HAP-1 (cell line): ENCODE measurements around the gene CCDC117.

Experiments
- DNase-seq, 2 experiments: peaks; one replicate each; pipeline ENCODE4 v3.0.0-alpha.2; 2016 to 2020; ENCODE audit warnings: low spot score in 2 of 2
- H3K27me3 ChIP-seq: fragments of 250-450 bp; sonication (Bioruptor Pico); 2 replicates; pipeline ENCODE4 v1.5.1; 2020; ENCODE audit warnings: low read depth, mild to moderate bottlenecking, moderate library complexity
- H3K36me3 ChIP-seq: fragments of 250-450 bp; sonication (Bioruptor Pico); replicated peaks from 2 replicates; pipeline ENCODE4 v1.5.1; 2020; ENCODE audit warnings: mild to moderate bottlenecking
- H3K4me1 ChIP-seq: fragments of 250-450 bp; sonication (Bioruptor Pico); 2 replicates; pipeline ENCODE4 v1.5.1; 2020; ENCODE audit warnings: mild to moderate bottlenecking
- H3K4me3 ChIP-seq: fragments of 250-450 bp; sonication (Bioruptor Pico); 2 replicates; pipeline ENCODE4 v1.5.1; 2020; ENCODE audit warnings: mild to moderate bottlenecking, moderate library complexity
- H3K9me3 ChIP-seq: fragments of 250-450 bp; sonication (Bioruptor Pico); 2 replicates; pipeline ENCODE4 v1.5.1; 2020; ENCODE audit warnings: mild to moderate bottlenecking, moderate library complexity
- in situ Hi-C: fragments of 300-500 bp; cut with MboI; formaldehyde crosslinking; loops from 3 replicates; pipeline ENCODE4 v1.14.3; 2020; ENCODE audit warnings: low sequenced_read_pairs, inconsistent platforms, mixed read lengths

Gene CCDC117

GRCh38 chr22:28783786-28784671 lies 11.5 kb downstream of the CCDC117 start:
- Histone ChIP-seq H3K36me3 (peaks cover 66% of the 10 kb centered on the region), H3K4me3 (no peak overlapping the region), H3K27me3 (no peaks in the 10 kb centered on the region), H3K9me3 (no peaks in the 10 kb centered on the region), H3K4me1 (no peaks in the 10 kb centered on the region)
- in situ Hi-C loops, result no loop called here
- DNase-seq, result no peak

- DNase-seq, result no peak
- Histone ChIP-seq H3K4me1 (no peaks in the 10 kb centered on the region), H3K27me3 (no peaks in the 10 kb centered on the region), H3K9me3 (no peaks in the 10 kb centered on the region), H3K4me3 (no peak overlapping the region), H3K36me3 (peaks cover 49% of the 10 kb centered on the region)
- in situ Hi-C loops, result no loop called here
These were observed 16.1 kb downstream of the CCDC117 start for GRCh38 chr22:28788601-28789000.

DNA sequence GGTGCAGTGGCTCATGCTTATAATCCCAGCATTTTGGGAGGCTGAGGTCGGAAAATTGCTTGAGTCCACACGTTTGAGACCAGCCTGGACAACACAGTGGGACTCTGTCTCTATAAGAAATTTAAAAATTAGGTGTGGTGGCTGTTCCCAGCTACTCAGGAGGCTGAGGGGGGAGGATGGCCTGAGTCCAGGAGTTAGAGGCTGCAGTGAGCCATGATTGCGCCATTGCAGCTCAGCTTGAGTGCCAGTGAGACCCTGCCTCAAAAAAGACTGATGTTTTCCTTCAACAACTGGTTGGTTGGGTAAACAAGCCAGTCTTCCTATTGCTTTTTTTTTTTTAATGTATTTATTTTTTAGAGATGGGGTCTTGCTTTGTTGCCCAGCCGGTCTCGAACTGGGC lies 18.6 kb downstream of the CCDC117 start:
- Histone ChIP-seq H3K27me3 (no peaks in the 10 kb centered on the region), H3K4me3 (no peak overlapping the region), H3K4me1 (no peaks in the 10 kb centered on the region; the same call in 1 of the 2 replicates), H3K36me3 (peaks cover 49% of the 10 kb centered on the region), H3K9me3 (no peaks in the 10 kb centered on the region)
- in situ Hi-C loops, result no loop called here
- DNase-seq, result no peak

- Histone ChIP-seq H3K4me1 (peaks cover 2% of the 10 kb centered on the region; the same call in 1 of the 2 replicates), H3K9me3 (no peaks in the 10 kb centered on the region), H3K36me3 (peaks cover 49% of the 10 kb centered on the region), H3K4me3 (no peak overlapping the region), H3K27me3 (no peaks in the 10 kb centered on the region)
- no peak for DNase-seq
- in situ Hi-C loops, result no loop called here
These were observed 19.5 kb downstream of the CCDC117 start for GRCh38 chr22:28791841-28792490.

- in situ Hi-C loops, result no loop called here
- Histone ChIP-seq H3K9me3 (no peaks in the 10 kb centered on the region), H3K36me3 (peaks cover 54% of the 10 kb centered on the region), H3K27me3 (no peaks in the 10 kb centered on the region), H3K4me1 (peaks cover 3% of the 10 kb centered on the region), H3K4me3 (no peak overlapping the region)
- no peak for DNase-seq
These were observed 20.2 kb downstream of the CCDC117 start for GRCh38 chr22:28792491-28793383.

DNA sequence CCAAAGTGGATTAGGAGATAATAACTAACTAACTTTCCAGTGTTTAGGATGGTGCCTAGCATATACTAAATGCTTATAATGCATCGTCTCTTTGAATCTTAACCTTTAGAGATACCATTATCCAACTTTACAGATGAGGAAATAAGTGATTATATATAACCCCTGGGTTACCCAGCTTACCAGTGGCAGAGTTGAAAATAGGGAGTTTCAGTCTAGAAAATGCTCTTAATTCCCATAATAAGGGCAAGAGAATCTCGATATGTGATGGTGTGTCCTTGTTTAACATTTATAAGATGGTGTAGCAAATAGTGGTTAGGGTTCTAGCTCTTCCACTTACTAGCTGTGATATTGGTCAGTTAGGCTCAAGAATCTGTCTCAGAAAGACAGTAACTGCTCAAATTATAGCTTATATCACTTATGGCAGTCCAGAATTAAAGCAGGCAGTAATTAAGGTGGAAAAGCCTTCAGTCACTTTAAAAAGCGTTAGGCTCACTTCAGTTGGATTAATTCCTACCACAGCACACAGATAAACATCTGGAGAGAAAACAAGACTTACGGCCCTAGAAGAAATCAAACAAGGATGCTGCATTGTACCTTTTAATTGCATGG lies 21.6 kb downstream of the CCDC117 start:
- no peak overlapping the region for H3K4me3 ChIP-seq
- DNase-seq, result no peak
- H3K27me3 ChIP-seq, result no peaks in the 10 kb centered on the region
- peaks cover 59% of the 10 kb centered on the region for H3K36me3 ChIP-seq
- no peaks in the 10 kb centered on the region for H3K9me3 ChIP-seq
- H3K4me1 ChIP-seq, result peaks cover 8% of the 10 kb centered on the region
- in situ Hi-C loops, result no loop called here

- in situ Hi-C loops, result no loop called here
- no peaks in the 10 kb centered on the region for H3K27me3 ChIP-seq
- H3K36me3 ChIP-seq, result peaks cover 65% of the 10 kb centered on the region
- H3K9me3 ChIP-seq, result no peaks in the 10 kb centered on the region
- DNase-seq, result no peak
- peaks cover 8% of the 10 kb centered on the region for H3K4me1 ChIP-seq
- no peak overlapping the region for H3K4me3 ChIP-seq
These were observed 22.7 kb downstream of the CCDC117 start for GRCh38 chr22:28795071-28795693.

DNA sequence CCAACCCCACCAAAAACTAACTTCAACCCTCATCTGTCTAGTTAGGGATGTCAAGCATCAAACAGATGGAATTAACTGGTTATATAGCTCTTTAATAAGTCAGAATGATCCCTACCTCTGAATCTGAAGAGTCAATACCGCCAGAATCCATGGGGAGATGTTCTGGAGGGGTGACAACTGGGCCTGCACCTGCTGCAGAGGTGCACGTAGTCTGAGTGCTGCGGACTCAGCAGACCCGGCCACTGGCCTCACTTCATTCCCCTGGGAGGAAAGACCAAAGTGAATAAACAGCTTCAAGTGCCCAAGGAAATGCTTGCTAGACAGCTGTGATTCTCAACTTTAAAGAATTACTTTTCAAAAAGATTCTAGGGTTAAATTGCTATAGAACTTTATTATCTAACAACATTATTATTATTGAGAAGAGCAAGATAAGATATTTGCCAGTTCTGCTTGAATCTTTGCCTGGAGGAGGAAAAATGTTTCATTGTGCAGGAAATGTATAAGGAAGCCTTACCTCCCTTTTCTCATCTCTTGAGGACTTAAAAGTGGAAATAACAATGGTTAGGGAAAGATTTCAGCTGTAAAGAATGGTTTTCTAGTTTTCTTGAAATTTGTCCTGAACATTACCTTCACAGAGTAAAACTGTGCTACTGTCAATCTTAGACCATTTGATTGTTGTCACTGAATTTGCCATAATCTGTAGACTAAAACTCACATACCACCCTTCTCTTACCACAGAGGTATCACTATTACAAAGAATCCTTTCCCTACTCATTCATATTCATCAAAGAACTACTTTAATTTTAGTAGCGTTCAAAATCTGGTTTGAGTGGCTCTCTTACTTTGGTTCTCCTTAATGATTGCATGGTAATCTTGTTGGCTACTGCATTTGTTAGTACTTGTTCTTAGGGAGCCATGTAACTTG lies 23.7 kb downstream of the CCDC117 start:
- Histone ChIP-seq H3K27me3 (no peaks in the 10 kb centered on the region), H3K4me3 (no peak overlapping the region), H3K36me3 (peaks cover 66% of the 10 kb centered on the region), H3K4me1 (peaks cover 10% of the 10 kb centered on the region), H3K9me3 (no peaks in the 10 kb centered on the region)
- DNase-seq, result no peak
- in situ Hi-C loops, result no loop called here

DNA sequence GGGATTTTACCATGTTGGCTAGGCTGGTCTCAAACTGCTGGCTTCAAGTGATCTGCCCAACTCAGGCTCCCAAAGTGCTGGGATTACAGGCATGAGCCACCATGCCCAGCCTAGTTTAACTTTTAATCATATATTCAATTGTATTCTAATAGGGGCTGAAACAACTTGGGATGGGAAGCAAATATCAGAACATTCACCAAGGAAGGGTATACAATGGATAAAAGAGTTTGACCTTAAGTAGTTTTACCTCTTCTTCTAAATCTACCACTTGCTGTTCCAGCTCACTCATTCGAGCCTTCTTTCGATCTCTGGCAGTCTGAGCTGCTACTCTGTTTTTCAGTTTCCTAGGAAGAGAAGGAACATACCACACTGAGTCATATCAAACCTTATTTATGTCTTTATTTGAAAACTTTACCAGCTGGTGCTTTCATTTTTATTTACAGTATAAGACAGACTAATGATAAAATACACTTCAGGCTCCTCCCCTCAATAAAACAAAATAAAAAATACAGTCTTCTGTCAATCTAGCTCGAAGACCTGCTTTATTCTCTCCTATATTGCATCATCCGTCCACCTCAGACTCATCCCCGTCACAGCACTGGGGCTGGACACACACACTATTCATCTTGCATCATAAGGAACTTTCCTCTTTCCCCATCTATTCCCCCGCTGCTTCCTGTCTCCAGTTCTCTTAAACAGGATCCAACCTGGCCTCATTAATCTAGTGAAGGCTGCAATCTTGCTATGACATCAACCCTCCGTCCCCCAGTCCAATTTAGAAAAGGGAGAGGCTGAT lies 26.5 kb downstream of the CCDC117 start:
- no peaks in the 10 kb centered on the region for H3K9me3 ChIP-seq
- H3K27me3 ChIP-seq, result no peaks in the 10 kb centered on the region
- DNase-seq, result peak; percentile 51 to 56
- peaks cover 57% of the 10 kb centered on the region for H3K36me3 ChIP-seq
- in situ Hi-C loops, result no loop called here
- H3K4me1 ChIP-seq, result peaks cover 21% of the 10 kb centered on the region
- peak overlapping the region; percentile 71 for H3K4me3 ChIP-seq

DNA sequence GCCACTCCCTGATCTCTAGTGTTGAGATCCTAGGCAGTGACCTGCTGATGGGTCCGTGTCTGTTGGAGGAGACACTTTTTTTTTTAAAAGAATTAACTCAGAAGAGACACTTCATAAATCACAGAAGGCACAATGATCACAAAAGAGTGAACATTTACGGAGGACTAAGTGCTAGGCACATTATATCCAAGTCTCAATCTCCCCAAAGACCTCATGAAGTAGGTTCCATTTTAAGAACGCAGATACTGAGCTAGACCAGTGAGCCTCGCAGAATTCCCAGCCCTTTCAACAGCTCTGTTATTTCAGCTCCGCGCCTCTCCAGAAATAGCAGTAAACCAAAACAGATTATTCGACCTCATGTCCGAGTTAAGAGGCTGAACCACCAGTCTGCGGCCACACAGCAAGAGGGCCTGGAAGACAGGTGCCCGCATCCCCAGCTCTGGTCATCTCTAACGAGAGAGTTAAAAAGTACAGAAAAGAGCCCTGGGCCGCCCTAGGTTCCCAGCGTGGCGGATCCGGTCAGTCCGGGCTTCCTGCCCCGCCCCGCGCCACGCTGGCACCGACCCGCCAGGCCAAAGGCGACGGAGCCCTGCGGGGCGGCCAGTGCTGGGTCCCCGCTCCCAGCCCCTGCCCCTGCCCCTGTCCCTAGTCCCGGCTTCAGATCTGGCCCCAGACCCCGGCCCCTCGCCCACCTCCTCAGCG lies 27.3 kb downstream of the CCDC117 start:
- Histone ChIP-seq H3K9me3 (no peaks in the 10 kb centered on the region), H3K4me3 (peak overlapping the region; percentile 71), H3K4me1 (peaks cover 23% of the 10 kb centered on the region), H3K36me3 (peaks cover 50% of the 10 kb centered on the region), H3K27me3 (no peaks in the 10 kb centered on the region)
- in situ Hi-C loops, result no loop called here
- DNase-seq, result peak in 1 of 2 experiments; percentile 53

DNA sequence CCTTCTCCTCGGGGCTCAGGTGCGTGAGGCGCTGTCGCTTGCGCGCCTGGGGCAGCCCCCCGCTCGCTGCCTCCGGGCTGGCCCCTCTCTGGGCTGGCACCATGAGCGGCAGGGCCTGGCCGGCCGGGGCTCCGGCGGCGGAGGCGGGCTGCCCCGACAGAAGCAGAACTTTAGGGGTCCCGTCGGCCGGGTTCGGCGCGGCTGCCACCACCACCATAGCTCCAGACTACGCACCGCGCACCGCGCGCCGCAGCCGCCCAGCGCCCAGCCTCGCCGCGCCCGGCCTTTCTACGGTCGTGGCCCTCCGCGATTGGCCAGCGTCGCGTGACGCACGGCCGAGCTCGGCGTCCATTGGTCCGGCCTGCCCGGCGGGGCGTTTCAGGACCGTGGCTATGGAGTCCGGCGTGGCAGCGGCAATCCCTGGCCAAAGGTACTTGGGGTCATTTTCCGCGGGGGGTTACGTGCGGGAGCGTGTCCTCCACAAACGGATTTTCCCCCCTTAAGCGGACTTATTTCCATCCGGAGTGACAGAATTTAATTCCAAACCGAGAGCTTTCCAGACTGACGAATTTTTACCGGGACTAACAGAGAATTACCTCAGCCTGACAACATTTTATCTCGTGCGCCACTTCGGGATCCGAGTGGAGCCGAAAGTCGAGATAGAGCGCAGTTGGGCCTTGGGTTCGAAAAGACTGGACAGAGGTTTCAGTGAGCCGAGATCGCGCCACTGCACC lies 28.0 kb downstream of the CCDC117 start, which contains the start of gene XBP1:
Gene XBP1, minus strand, starts transcription at position 262 of the 734 bp plus-strand sequence.
- Histone ChIP-seq H3K4me1 (peaks cover 28% of the 10 kb centered on the region), H3K36me3 (peaks cover 43% of the 10 kb centered on the region), H3K4me3 (peak within 1 kb of the TSS; percentile 71), H3K9me3 (no peaks in the 10 kb centered on the region), H3K27me3 (no peaks in the 10 kb centered on the region)
- peak; percentile 90 to 93 for DNase-seq
- in situ Hi-C loops, result no loop called here
